H1 (cell line): ENCODE measurements around the gene FASTKD3. TPM values are rescaled to one million over a fixed set of nuclear protein-coding genes. Genes with fewer than 3 reads are reported as not detected.

Experiments
- CTCF ChIA-PET: fragments of 300-600 bp; sonication (Branson Sonifier 250); formaldehyde crosslinking; loops from one replicate; lab custom pipeline; 2021; ENCODE audit not compliant: partially characterized antibody; lab: Charles Lee
- POLR2A ChIA-PET: fragments of 300-600 bp; sonication (Branson Sonifier 250); formaldehyde crosslinking; loops from one replicate; lab custom pipeline; 2021; ENCODE audit warnings: inconsistent platforms; ENCODE audit not compliant: partially characterized antibody; lab: Charles Lee
- DNase-seq, 2 experiments: peaks; one replicate each; pipeline versions ENCODE4 v3.0.0 to v3.0.0-alpha.2; 2010 to 2022; ENCODE audit warnings: low spot score in 2 of 2, low read depth in 1 of 2, mixed read lengths in 1 of 2
- FAIRE-seq: peaks from 2 replicates; lab custom pipeline; 2011; peaks lifted over from hg19 to GRCh38; lab: Jason Lieb, UNC
- H2AFZ ChIP-seq: 2 replicates; pipeline ENCODE4 v1.8.1; 2012; ENCODE audit warnings: low read length, inconsistent platforms
- H2AK5ac ChIP-seq: 2 replicates; pipeline ENCODE4 v1.6.1; 2013; ENCODE audit warnings: low read depth, low read length
- H2BK120ac ChIP-seq: replicated peaks from 2 replicates; pipeline ENCODE3; 2013; ENCODE audit warnings: low read depth, low read length, inconsistent platforms
- H2BK12ac ChIP-seq: 2 replicates; pipeline ENCODE4 v1.6.1; 2013; ENCODE audit warnings: low read depth, low read length
- H2BK15ac ChIP-seq: 2 replicates; pipeline ENCODE4 v1.6.1; 2013; ENCODE audit warnings: low read length
- H2BK20ac ChIP-seq: 2 replicates; pipeline ENCODE4 v1.6.1; 2013; ENCODE audit warnings: low read length
- H2BK5ac ChIP-seq: 2 replicates; pipeline ENCODE4 v1.6.1; 2013; ENCODE audit warnings: low read depth, low read length
- H3K14ac ChIP-seq: 2 replicates; pipeline ENCODE4 v1.6.1; 2013; ENCODE audit warnings: inconsistent platforms; ENCODE audit not compliant: insufficient read length
- H3K18ac ChIP-seq: 2 replicates; pipeline ENCODE4 v1.6.1; 2013; ENCODE audit warnings: low read length; ENCODE audit errors: extremely low read depth
- H3K23ac ChIP-seq: 2 replicates; pipeline ENCODE4 v1.6.1; 2013; ENCODE audit warnings: inconsistent platforms; ENCODE audit not compliant: insufficient read length
- H3K23me2 ChIP-seq: 2 replicates; pipeline ENCODE4 v1.6.1; 2013; ENCODE audit warnings: low read depth, low read length
- H3K27ac ChIP-seq: 2 replicates; pipeline ENCODE4 v1.6.1; 2011; ENCODE audit warnings: low read depth, low read length, inconsistent platforms
- H3K27me3 ChIP-seq, 4 experiments: replicated peaks in 1 of 4; 1 replicate in 1 of 4; 2 replicates in 3 of 4; pipeline versions ENCODE4 v1.6.1 to v1.8.1; 2011 to 2013; ENCODE audit warnings: low read length in 3 of 4, mild to moderate bottlenecking in 3 of 4, inconsistent platforms in 2 of 4, mixed read lengths in 2 of 4, moderate library complexity in 1 of 4; ENCODE audit not compliant: control insufficient read depth in 3 of 4, insufficient read depth in 3 of 4; ENCODE audit errors: extremely low read depth in 1 of 4
- H3K36me3 ChIP-seq, 4 experiments: 2 replicates each; pipeline versions ENCODE4 v1.6.1 to v1.8.1; 2011 to 2013; ENCODE audit warnings: mild to moderate bottlenecking in 4 of 4, low read length in 3 of 4, moderate library complexity in 2 of 4, control low read depth in 1 of 4, inconsistent platforms in 1 of 4; ENCODE audit not compliant: insufficient read depth in 4 of 4, control insufficient read depth in 2 of 4
- H3K4ac ChIP-seq: replicated peaks from 2 replicates; pipeline ENCODE3; 2013; ENCODE audit warnings: low read length, low read depth, mixed read lengths, inconsistent platforms; ENCODE audit not compliant: insufficient read length
- H3K4me1 ChIP-seq, 4 experiments: replicated peaks in 1 of 4; 1 replicate in 1 of 4; 2 replicates in 3 of 4; pipeline versions ENCODE4 v1.6.1 to v1.8.1; 2011 to 2013; ENCODE audit warnings: low read length in 3 of 4, inconsistent platforms in 2 of 4, mixed read lengths in 1 of 4; ENCODE audit not compliant: insufficient read depth in 4 of 4, control insufficient read depth in 3 of 4
- H3K4me2 ChIP-seq, 2 experiments: 2 replicates each; pipeline versions ENCODE4 v1.6.1 to v1.8.1; 2011 to 2013; ENCODE audit warnings: low read depth in 2 of 2, low read length in 2 of 2, control low read depth in 1 of 2, inconsistent platforms in 1 of 2, mild to moderate bottlenecking in 1 of 2; ENCODE audit not compliant: insufficient read depth in 1 of 2
- H3K4me3 ChIP-seq, 4 experiments: fragments of 200-600, 300-600 bp in 1 of 4; sonication (generic), shearing (Covaris generic), sonication (Bioruptor Twin) in 1 of 4; 2 replicates each; pipeline versions ENCODE4 v1.5.1 to v1.8.1; 2011 to 2016; ENCODE audit warnings: low read length in 4 of 4, low read depth in 3 of 4, control low read depth in 2 of 4, inconsistent platforms in 2 of 4, mild to moderate bottlenecking in 2 of 4, mixed read lengths in 1 of 4, moderate library complexity in 1 of 4; ENCODE audit not compliant: insufficient read depth in 2 of 4; ENCODE audit errors: extremely low read depth in 1 of 4
- H3K56ac ChIP-seq: replicated peaks from 2 replicates; pipeline ENCODE3; 2013; ENCODE audit warnings: low read depth, mild to moderate bottlenecking, mixed read lengths, low read length, inconsistent platforms; ENCODE audit not compliant: insufficient read length
- H3K79me1 ChIP-seq: 2 replicates; pipeline ENCODE4 v1.6.1; 2013; ENCODE audit warnings: low read depth, low read length, control low read depth
- H3K79me2 ChIP-seq, 2 experiments: 2 replicates each; pipeline versions ENCODE4 v1.6.1 to v1.8.1; 2012 to 2013; ENCODE audit warnings: low read length in 2 of 2, mild to moderate bottlenecking in 2 of 2, inconsistent platforms in 1 of 2; ENCODE audit not compliant: insufficient read depth in 2 of 2, control insufficient read depth in 1 of 2
- H3K9ac ChIP-seq, 4 experiments: replicated peaks in 1 of 4; 1 replicate in 1 of 4; 2 replicates in 3 of 4; pipeline versions ENCODE4 v1.6.1 to v1.8.1; 2011 to 2013; ENCODE audit warnings: low read depth in 3 of 4, low read length in 3 of 4, control low read depth in 2 of 4, mild to moderate bottlenecking in 2 of 4, moderate library complexity in 2 of 4, inconsistent platforms in 1 of 4; ENCODE audit errors: extremely low read depth in 1 of 4
- H3K9me3 ChIP-seq, 2 experiments: 2 replicates each; pipeline versions ENCODE4 v1.6.1 to v1.8.1; 2012 to 2013; ENCODE audit warnings: mild to moderate bottlenecking in 2 of 2, moderate library complexity in 2 of 2, control low read depth in 1 of 2, inconsistent platforms in 1 of 2, low read depth in 1 of 2, low read length in 1 of 2, mixed read lengths in 1 of 2; ENCODE audit not compliant: insufficient read depth in 2 of 2
- H4K20me1 ChIP-seq, 2 experiments: replicated peaks in 1 of 2; 2 replicates each; pipeline versions ENCODE3 to v1.8.1; 2011 to 2013; ENCODE audit warnings: inconsistent platforms in 2 of 2, low read length in 2 of 2, mild to moderate bottlenecking in 1 of 2; ENCODE audit not compliant: insufficient read depth in 2 of 2, control insufficient read depth in 1 of 2
- H4K5ac ChIP-seq: 2 replicates; pipeline ENCODE4 v1.6.1; 2013; ENCODE audit warnings: low read length, low read depth, mixed read lengths, inconsistent platforms; ENCODE audit not compliant: insufficient read length
- H4K8ac ChIP-seq: 2 replicates; pipeline ENCODE4 v1.8.0; 2013; ENCODE audit warnings: mild to moderate bottlenecking, moderate library complexity, low read length, inconsistent platforms; ENCODE audit not compliant: insufficient read depth; ENCODE audit errors: extremely low read depth
- H4K91ac ChIP-seq: replicated peaks from 2 replicates; pipeline ENCODE3; 2013; ENCODE audit warnings: low read length, mixed read lengths, inconsistent platforms; ENCODE audit not compliant: insufficient read length
- PHF8 ChIP-seq: fragments of 200-600 bp; sonication (generic); conservative IDR thresholded peaks from 2 replicates; pipeline ENCODE4 v1.7.1; 2012; ENCODE audit warnings: low read depth, mild to moderate bottlenecking, inconsistent platforms, low read length, moderate library complexity
- POLR2AphosphoS5 ChIP-seq: IDR thresholded peaks from 2 replicates; pipeline ENCODE4 v1.6.1; 2011; ENCODE audit warnings: low read depth, low read length
- WGBS, 2 experiments: shearing (Covaris generic) in 1 of 2; methylation state at CpG; one replicate each; pipeline versions ENCODE4 v1.1.6 to v1.1.7; 2013 to 2015; ENCODE audit warnings: low lambda C conversion rate in 2 of 2, mixed read lengths in 2 of 2, inconsistent platforms in 1 of 2, low coverage in 1 of 2, missing lambda C conversion rate in 1 of 2; ENCODE audit not compliant: insufficient replicate concordance in 2 of 2, insufficient coverage in 1 of 2, insufficient read length in 1 of 2; ENCODE audit errors: extremely low coverage in 1 of 2, missing lambda C conversion rate in 1 of 2; 5-methylcytosine and 5-hydroxymethylcytosine counted together
- polyA plus RNA-seq, 7 experiments: library from polyadenylated mRNA; depleted of rRNA in 3 of 7; stranded (reverse) in 5 of 7; unstranded in 2 of 7; fragments of >200 nt in 5 of 7; fragments of 200-250 nt in 2 of 7; gene quantifications; 1 replicate in 5 of 7; 2 replicates in 1 of 7; 4 replicates in 1 of 7; pipeline versions ENCODE4 v1.2.1 to v1.2.3, GENCODE V29; 2011 to 2013; ENCODE audit warnings: missing spikeins in 2 of 7, mixed read lengths in 2 of 7
- total RNA-seq: library from RNA; stranded (reverse); fragmentation: NEBNext Ultra II Directional; extraction: Animal tissue kit (Norgen Biotek cat#: 25700); gene quantifications from 2 replicates; pipeline ENCODE4 v1.2.1, GENCODE V29; 2021

The FASTKD3 gene
- total and polyA plus RNA-seq, 2 of the 8 experiments (the other 6 are each of a cell fraction or from before 2014, with no cell fraction given), result 5.6 to 7.6 TPM

GRCh38 chr5:7824995-7825394 lies 43.8 kb downstream of the FASTKD3 start:
- Histone ChIP-seq H2BK120ac (no peak overlapping the region), H4K5ac (no peak overlapping the region), H4K20me1 (no peaks in the 10 kb centered on the region), H3K14ac (no peak overlapping the region), H3K27ac (no peak overlapping the region), H3K23ac (no peak overlapping the region), H3K4me2 (no peak overlapping the region), H2AK5ac (no peak overlapping the region), H3K4me3 (no peak overlapping the region), H4K91ac (no peak overlapping the region), H3K27me3 (peaks cover 0 to 2% (median 0%) of the 10 kb centered on the region in 4 experiments; a peak in 1 of 7 replicates), H3K9ac (peak overlapping the region in 1 of 4 experiments; percentile 26; a peak in 1 of 7 replicates), H3K79me2 (no peaks in the 10 kb centered on the region), H2BK5ac (peak overlapping the region; percentile 28; the same call in 1 of the 2 replicates), H3K36me3 (peaks cover 0 to 23% (median 11%) of the 10 kb centered on the region in 4 experiments; a peak in 5 of 8 replicates), H3K79me1 (no peaks in the 10 kb centered on the region), H2BK20ac (no peak overlapping the region), H3K4me1 (no peaks in the 10 kb centered on the region), H3K23me2 (no peaks in the 10 kb centered on the region), H3K4ac (no peak overlapping the region), H2AFZ (no peak overlapping the region), H4K8ac (no peak overlapping the region), H3K56ac (no peak overlapping the region), H3K18ac (no peak overlapping the region), H2BK12ac (0 out of 2 replicates have a peak overlapping the region, but pooled peaks have one; percentile 4), H3K9me3 (no peaks in the 10 kb centered on the region), H2BK15ac (no peak overlapping the region)
- DNase-seq (no peak), FAIRE-seq (no peak)
- CTCF ChIA-PET, result interaction anchor here (1.7 to 2.1 kb wide), 2 partner anchors 9 to 32 kb away, joined by 8 to 9 read pairs; no protein-coding TSS in a partner anchor
- 88% methylated on average over 18 of the region's 18 CpGs; no CpG with 5 or more reads in 1 of the 2 experiments for WGBS, 2 experiments
- POLR2A ChIA-PET, result no interaction called here
- peak; percentile 87 for TF ChIP-seq POLR2AphosphoS5
- no peak for TF ChIP-seq PHF8
